ENCODE measurements around the gene POLRMT. TPM values are rescaled to one million over a fixed set of nuclear protein-coding genes. Genes with fewer than 3 reads are reported as not detected.

The POLRMT gene
- total RNA-seq, 1 experiment from 2014 or later, result 104 TPM

- H4K8ac ChIP-seq (replicated peaks; ENCODE audit: insufficient read length, low read depth, low read length), result no peak overlapping the region
- H3K9me3 ChIP-seq (ENCODE audit: control insufficient read depth, low read depth, low read length), result no peaks in the 10 kb centered on the region
- no peak overlapping the region for H2BK20ac ChIP-seq (ENCODE audit: low read depth, low read length, poor library complexity, severe bottlenecking)
- H2BK120ac ChIP-seq (ENCODE audit: low read depth, low read length, poor library complexity, severe bottlenecking), result no peak overlapping the region
- no peak overlapping the region for H2AK5ac ChIP-seq (ENCODE audit: insufficient read length, low read length)
- Mint-ChIP-seq H3K4me1 (peaks cover 3 to 4% of the 10 kb centered on the region in 2 experiments; a peak in 1 of 4 replicates), H3K4me3 (no peak overlapping the region), H3K9me3 (no peaks in the 10 kb centered on the region), H3K27ac (no peak overlapping the region), H3K27me3 (ENCODE audit: low read depth) (no peaks in the 10 kb centered on the region), H3K36me3 (ENCODE audit: insufficient read depth in 1 of 3, low read depth in 3 of 3) (peaks cover 22 to 42% (median 35%) of the 10 kb centered on the region in 3 experiments)
- H3K23me2 ChIP-seq (ENCODE audit: insufficient read length, low read depth, low read length, poor library complexity, severe bottlenecking), result no peaks in the 10 kb centered on the region
- H2BK12ac ChIP-seq (ENCODE audit: insufficient read length, low read depth, low read length), result no peak overlapping the region
- TF ChIP-seq, protein P1, sequence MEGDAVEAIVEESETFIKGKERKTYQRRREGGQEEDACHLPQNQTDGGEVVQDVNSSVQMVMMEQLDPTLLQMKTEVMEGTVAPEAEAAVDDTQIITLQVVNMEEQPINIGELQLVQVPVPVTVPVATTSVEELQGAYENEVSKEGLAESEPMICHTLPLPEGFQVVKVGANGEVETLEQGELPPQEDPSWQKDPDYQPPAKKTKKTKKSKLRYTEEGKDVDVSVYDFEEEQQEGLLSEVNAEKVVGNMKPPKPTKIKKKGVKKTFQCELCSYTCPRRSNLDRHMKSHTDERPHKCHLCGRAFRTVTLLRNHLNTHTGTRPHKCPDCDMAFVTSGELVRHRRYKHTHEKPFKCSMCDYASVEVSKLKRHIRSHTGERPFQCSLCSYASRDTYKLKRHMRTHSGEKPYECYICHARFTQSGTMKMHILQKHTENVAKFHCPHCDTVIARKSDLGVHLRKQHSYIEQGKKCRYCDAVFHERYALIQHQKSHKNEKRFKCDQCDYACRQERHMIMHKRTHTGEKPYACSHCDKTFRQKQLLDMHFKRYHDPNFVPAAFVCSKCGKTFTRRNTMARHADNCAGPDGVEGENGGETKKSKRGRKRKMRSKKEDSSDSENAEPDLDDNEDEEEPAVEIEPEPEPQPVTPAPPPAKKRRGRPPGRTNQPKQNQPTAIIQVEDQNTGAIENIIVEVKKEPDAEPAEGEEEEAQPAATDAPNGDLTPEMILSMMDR (conservative IDR thresholded peaks at IDR 0.05), result no peak
- H2BK15ac ChIP-seq (ENCODE audit: low read depth, low read length), result no peak overlapping the region
- H3K9ac ChIP-seq (ENCODE audit: extremely low read depth, insufficient read length, low read length), result no peak overlapping the region
- H3K27ac ChIP-seq (ENCODE audit: insufficient read length, low read depth, low read length), result no peak overlapping the region
- H3K23ac ChIP-seq (ENCODE audit: insufficient read length, low read depth, low read length), result no peak overlapping the region
- no peak overlapping the region for H3K4ac ChIP-seq (ENCODE audit: low read depth, low read length)
- no peak overlapping the region for H2BK5ac ChIP-seq (ENCODE audit: insufficient read length, low read length)
- H4K5ac ChIP-seq (ENCODE audit: insufficient read length, low read depth, low read length), result no peak overlapping the region
- H3K4me2 ChIP-seq (ENCODE audit: insufficient read depth, insufficient read length, low read length), result no peak overlapping the region
- WGBS (ENCODE audit: extremely low coverage, insufficient read length, low lambda C conversion rate), result no CpG with 5 or more reads among the region's 33 CpGs
- no peak overlapping the region for H3T11ph ChIP-seq (ENCODE audit: low read length)
- H2AFZ ChIP-seq (ENCODE audit: low read length), result no peak overlapping the region
- DNase-seq, result no peak
- H4K91ac ChIP-seq (ENCODE audit: insufficient read length, low read depth, low read length), result no peak overlapping the region
- no peaks in the 10 kb centered on the region for H3K4me1 ChIP-seq (ENCODE audit: insufficient read depth, low read length)
- no peak overlapping the region for H3K18ac ChIP-seq (ENCODE audit: insufficient read length, low read depth, low read length)
- no peak overlapping the region for H3K56ac ChIP-seq (ENCODE audit: insufficient read length, low read depth, low read length)
- no peak overlapping the region; the same call in 1 of the 2 replicates for H3K14ac ChIP-seq (ENCODE audit: insufficient read depth, low read length)
- H3K79me2 ChIP-seq (ENCODE audit: insufficient read depth, low read length), result no peaks in the 10 kb centered on the region
- no peaks in the 10 kb centered on the region for H3K27me3 ChIP-seq (ENCODE audit: insufficient read depth, low read length)
- no peaks in the 10 kb centered on the region for H4K20me1 ChIP-seq (ENCODE audit: control insufficient read depth, insufficient read depth, insufficient read length)
- no peaks in the 10 kb centered on the region for H3K79me1 ChIP-seq (ENCODE audit: insufficient read depth, low read depth, low read length, poor library complexity, severe bottlenecking)
These were observed 20.4 kb downstream of the POLRMT start for GRCh38 chr19:612941-613340.
